ENCODE data around the gene PRAF2. TPM values are rescaled to one million over a fixed set of nuclear protein-coding genes. Genes with fewer than 3 reads are reported as not detected.

The PRAF2 gene
- total and polyA plus RNA-seq, 5 experiments from 2014 or later, result 22.9 to 52.9 (median 39.0) TPM

- peak overlapping the region in 6 of 10 donors; percentile 23 to 83 (median 54) for H3K4me3 Mint-ChIP-seq
- H3K27ac Mint-ChIP-seq, result peak overlapping the region in 4 of 10 donors; percentile 65 to 91 (median 78)
- peaks cover 9 to 23% (median 18%) of the 10 kb centered on the region in 4 donors for H3K4me1 Mint-ChIP-seq
- POLR2A ChIA-PET, result interaction anchor here (1.0 kb wide), 1 partner anchor 16 kb away, joined by 3 read pairs; no protein-coding TSS in a partner anchor
- H3K27me3 Mint-ChIP-seq, result no peaks in the 10 kb centered on the region
- H3K36me3 Mint-ChIP-seq, result peaks cover 0 to 14% (median 0%) of the 10 kb centered on the region in 3 donors
- no peak for DNase-seq
- H3K9me3 Mint-ChIP-seq, result no peaks in the 10 kb centered on the region
- ATAC-seq, result no peak
These were observed 1.7 kb downstream of the PRAF2 start for GRCh38 chrX:49071877-49072711.

GRCh38 chrX:49070988-49071387, 2.8 kb downstream of the PRAF2 start:
- peaks cover 9 to 23% (median 18%) of the 10 kb centered on the region in 4 donors for H3K4me1 Mint-ChIP-seq
- H3K4me3 Mint-ChIP-seq, result peak overlapping the region in 2 of 10 donors; percentile 11 to 20
- ATAC-seq (no peak), DNase-seq (no peak)
- POLR2A ChIA-PET, result interaction anchor here (0.5 kb wide), 1 partner anchor 9 kb away, joined by 4 read pairs; no protein-coding TSS in a partner anchor
- no peaks in the 10 kb centered on the region for H3K27me3 Mint-ChIP-seq
- peak overlapping the region in 6 of 10 donors; percentile 26 to 60 (median 52) for H3K27ac Mint-ChIP-seq
- no peaks in the 10 kb centered on the region for H3K9me3 Mint-ChIP-seq
- H3K36me3 Mint-ChIP-seq, result peaks cover 0 to 13% (median 0%) of the 10 kb centered on the region in 3 donors

DNA sequence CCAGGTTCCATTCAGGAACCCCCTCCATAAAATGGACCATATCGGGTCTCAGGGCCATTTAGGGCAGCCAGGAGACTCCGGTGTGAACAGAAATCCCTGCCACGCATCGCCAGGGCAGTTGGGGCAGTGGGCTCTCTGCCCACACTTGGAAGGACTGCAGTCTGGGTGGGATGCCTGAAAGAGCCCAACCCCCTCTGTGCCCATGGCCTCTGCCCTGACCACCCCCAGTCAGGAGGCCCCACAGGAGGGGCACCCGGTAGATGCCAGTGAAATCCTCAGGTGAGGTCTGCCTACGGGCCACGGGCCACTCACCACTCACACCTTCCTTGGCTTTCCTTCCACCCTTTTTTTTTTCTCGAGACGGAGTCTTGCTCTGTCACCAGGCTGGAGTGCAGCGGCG, 4.8 kb downstream of the PRAF2 start:
- Mint-ChIP-seq H3K4me1 (peaks cover 9 to 20% (median 15%) of the 10 kb centered on the region in 4 donors), H3K4me3 (no peak overlapping the region), H3K27me3 (no peaks in the 10 kb centered on the region), H3K27ac (peak overlapping the region in 3 of 10 donors; percentile 22 to 63 (median 59)), H3K9me3 (peaks cover 0 to 2% (median 0%) of the 10 kb centered on the region in 9 donors), H3K36me3 (peaks cover 0 to 10% (median 0%) of the 10 kb centered on the region in 3 donors)
- POLR2A ChIA-PET, result interaction anchor here (1.0 kb wide), 1 partner anchor 9 kb away, joined by 3 read pairs; no protein-coding TSS in a partner anchor
- ATAC-seq, result no peak
- DNase-seq, result no peak

DNA sequence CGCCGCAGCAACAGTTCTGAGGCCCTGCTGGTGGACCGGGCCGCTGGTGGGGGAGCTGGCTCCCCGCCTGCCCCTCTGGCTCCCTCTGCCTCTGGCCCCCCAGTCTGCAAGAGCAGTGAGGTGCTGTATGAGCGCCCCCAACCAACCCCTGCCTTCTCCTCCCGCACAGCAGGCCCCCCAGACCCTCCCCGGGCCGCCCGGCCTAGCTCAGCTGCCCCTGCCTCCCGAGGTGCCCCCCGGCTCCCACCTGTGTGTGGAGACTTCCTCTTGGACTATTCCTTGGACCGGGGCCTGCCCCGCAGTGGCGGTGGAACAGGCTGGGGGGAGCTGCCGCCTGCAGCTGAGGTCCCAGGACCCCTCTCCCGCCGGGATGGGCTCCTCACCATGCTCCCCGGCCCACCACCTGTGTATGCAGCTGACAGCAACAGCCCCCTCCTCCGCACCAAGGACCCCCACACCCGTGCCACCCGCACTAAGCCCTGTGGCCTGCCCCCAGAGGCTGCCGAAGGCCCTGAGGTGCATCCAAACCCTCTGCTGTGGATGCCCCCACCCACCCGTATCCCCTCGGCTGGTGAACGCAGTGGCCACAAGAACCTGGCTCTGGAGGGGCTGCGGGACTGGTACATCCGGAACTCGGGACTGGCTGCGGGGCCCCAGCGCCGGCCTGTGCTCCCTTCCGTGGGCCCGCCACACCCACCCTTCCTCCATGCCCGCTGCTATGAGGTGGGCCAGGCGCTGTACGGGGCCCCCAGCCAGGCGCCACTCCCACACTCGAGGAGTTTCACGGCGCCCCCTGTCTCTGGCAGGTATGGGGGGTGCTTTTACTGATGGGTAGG, 6.3 kb downstream of the PRAF2 start:
- peaks cover 0 to 13% (median 0%) of the 10 kb centered on the region in 3 donors for H3K36me3 Mint-ChIP-seq
- peaks cover 0 to 8% (median 4%) of the 10 kb centered on the region in 4 donors for H3K4me1 Mint-ChIP-seq
- no peaks in the 10 kb centered on the region for H3K27me3 Mint-ChIP-seq
- peaks cover 0 to 2% (median 0%) of the 10 kb centered on the region in 9 donors for H3K9me3 Mint-ChIP-seq
- no peak overlapping the region for H3K4me3 Mint-ChIP-seq
- no peak for DNase-seq
- ATAC-seq, result no peak
- POLR2A ChIA-PET, result no interaction called here
- H3K27ac Mint-ChIP-seq, result peak overlapping the region in 1 of 10 donors; percentile 65

DNA sequence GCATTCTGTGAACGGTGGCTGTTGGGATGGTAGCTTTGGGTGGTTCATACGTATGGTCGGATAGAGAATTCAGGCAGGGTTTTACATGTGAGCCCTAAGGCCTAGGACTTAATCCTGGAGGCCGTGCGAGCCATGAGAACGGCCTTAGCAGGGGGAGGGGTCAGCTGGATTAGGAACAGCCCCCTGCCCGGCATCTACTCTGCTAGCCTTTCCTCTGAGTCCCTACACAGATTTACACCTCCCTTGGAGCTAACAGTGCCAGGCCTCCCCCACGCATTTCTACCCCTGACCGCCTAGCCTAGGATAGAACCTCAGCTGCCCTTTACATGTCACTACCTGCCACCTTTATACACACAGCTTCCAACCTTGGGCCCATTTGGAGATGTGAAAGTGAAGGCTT, 7.1 kb downstream of the PRAF2 start:
- no peak overlapping the region for H3K4me3 Mint-ChIP-seq
- no peaks in the 10 kb centered on the region for H3K27me3 Mint-ChIP-seq
- POLR2A ChIA-PET, result no interaction called here

GRCh38 chrX:49066278-49066677, 7.5 kb downstream of the PRAF2 start:
- Mint-ChIP-seq H3K36me3 (peaks cover 0 to 15% (median 0%) of the 10 kb centered on the region in 3 donors), H3K27ac (peak overlapping the region in 2 of 10 donors; percentile 31 to 59), H3K27me3 (no peaks in the 10 kb centered on the region), H3K9me3 (peaks cover 0 to 2% (median 0%) of the 10 kb centered on the region in 9 donors), H3K4me3 (no peak overlapping the region), H3K4me1 (peaks cover 0 to 5% (median 1%) of the 10 kb centered on the region in 4 donors)
- DNase-seq (no peak), ATAC-seq (no peak)
- POLR2A ChIA-PET, result interaction anchor here (1.0 kb wide), 1 partner anchor 20 kb away, joined by 3 read pairs; no protein-coding TSS in a partner anchor

More for the DNA sequence above, 7.1 kb downstream of the PRAF2 start:
- Mint-ChIP-seq H3K9me3 (peaks cover 0 to 2% (median 0%) of the 10 kb centered on the region in 9 donors), H3K4me1 (peaks cover 0 to 5% (median 1%) of the 10 kb centered on the region in 4 donors), H3K36me3 (peaks cover 0 to 17% (median 0%) of the 10 kb centered on the region in 3 donors), H3K27ac (no peak overlapping the region)
- no peak for DNase-seq
- ATAC-seq, result no peak

GRCh38 chrX:49064735-49065134, 9.1 kb downstream of the PRAF2 start:
- no peaks in the 10 kb centered on the region for H3K4me1 Mint-ChIP-seq
- H3K4me3 Mint-ChIP-seq, result no peak overlapping the region
- H3K9me3 Mint-ChIP-seq, result peaks cover 0 to 2% (median 0%) of the 10 kb centered on the region in 9 donors
- no peak for DNase-seq
- ATAC-seq, result no peak
- no peaks in the 10 kb centered on the region for H3K27me3 Mint-ChIP-seq
- POLR2A ChIA-PET, result no interaction called here
- H3K27ac Mint-ChIP-seq, result no peak overlapping the region
- H3K36me3 Mint-ChIP-seq, result peaks cover 0 to 15% (median 0%) of the 10 kb centered on the region in 3 donors

DNA sequence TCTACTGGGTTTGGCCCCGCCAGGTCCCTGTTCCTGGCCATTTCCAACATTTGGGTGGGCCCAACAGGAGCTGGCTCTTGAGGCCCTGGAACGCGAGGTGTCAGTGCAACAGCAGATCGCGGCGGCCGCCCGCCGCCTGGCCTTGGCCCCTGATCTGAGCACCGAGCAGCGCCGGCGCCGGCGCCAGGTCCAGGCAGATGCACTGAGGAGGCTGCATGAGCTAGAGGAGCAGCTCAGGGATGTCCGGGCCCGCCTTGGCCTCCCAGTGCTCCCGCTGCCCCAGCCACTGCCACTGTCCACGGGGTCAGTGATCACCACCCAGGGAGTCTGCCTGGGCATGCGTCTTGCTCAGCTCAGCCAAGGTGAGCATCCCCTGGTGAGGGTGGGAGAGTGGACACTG, 9.5 kb downstream of the PRAF2 start:
- H3K36me3 Mint-ChIP-seq, result peaks cover 0 to 15% (median 0%) of the 10 kb centered on the region in 3 donors
- peaks cover 0 to 2% (median 0%) of the 10 kb centered on the region in 9 donors for H3K9me3 Mint-ChIP-seq
- no peaks in the 10 kb centered on the region for H3K27me3 Mint-ChIP-seq
- H3K4me3 Mint-ChIP-seq, result no peak overlapping the region
- ATAC-seq (no peak), DNase-seq (no peak)
- POLR2A ChIA-PET, result interaction anchor here (1.1 kb wide), 1 partner anchor 106 kb away, joined by 3 read pairs; no protein-coding TSS in a partner anchor
- no peak overlapping the region for H3K27ac Mint-ChIP-seq
- no peaks in the 10 kb centered on the region for H3K4me1 Mint-ChIP-seq

DNA sequence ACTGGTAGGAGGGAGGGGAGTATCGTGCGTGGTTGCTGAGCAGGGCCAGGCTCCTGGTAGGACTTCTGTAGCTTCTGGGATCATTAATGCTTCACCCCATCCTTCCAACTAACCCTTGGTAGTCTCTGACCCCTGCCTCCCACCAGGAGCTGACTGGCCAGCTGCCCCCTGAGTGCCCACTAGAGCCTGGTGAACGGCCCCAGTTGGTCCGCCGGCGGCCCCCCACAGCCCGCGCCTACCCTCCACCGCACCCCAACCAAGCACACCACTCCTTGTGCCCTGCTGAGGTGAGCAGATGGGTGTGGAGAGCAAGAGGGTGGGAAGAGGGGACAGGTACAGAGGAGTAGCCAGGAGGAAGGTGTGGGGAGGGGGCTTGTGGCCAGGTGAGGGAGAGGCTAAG, 10.1 kb downstream of the PRAF2 start:
- peaks cover 0 to 13% (median 0%) of the 10 kb centered on the region in 3 donors for H3K36me3 Mint-ChIP-seq
- DNase-seq (no peak), ATAC-seq (no peak)
- no peaks in the 10 kb centered on the region for H3K4me1 Mint-ChIP-seq
- POLR2A ChIA-PET, result interaction anchor here (1.1 kb wide), 1 partner anchor 105 kb away, joined by 3 read pairs; no protein-coding TSS in a partner anchor
- no peak overlapping the region for H3K27ac Mint-ChIP-seq
- no peak overlapping the region for H3K4me3 Mint-ChIP-seq
- H3K9me3 Mint-ChIP-seq, result peaks cover 0 to 2% (median 0%) of the 10 kb centered on the region in 9 donors
- H3K27me3 Mint-ChIP-seq, result no peaks in the 10 kb centered on the region

- Mint-ChIP-seq H3K4me1 (peaks cover 0 to 7% (median 0%) of the 10 kb centered on the region in 4 donors), H3K27ac (peak overlapping the region in 2 of 10 donors; percentile 33 to 71), H3K27me3 (no peaks in the 10 kb centered on the region), H3K36me3 (peaks cover 0 to 13% (median 0%) of the 10 kb centered on the region in 3 donors), H3K4me3 (no peak overlapping the region), H3K9me3 (peaks cover 0 to 2% (median 0%) of the 10 kb centered on the region in 9 donors)
- ATAC-seq (no peak), DNase-seq (no peak)
- POLR2A ChIA-PET, result no interaction called here
These were observed 11.9 kb downstream of the PRAF2 start for GRCh38 chrX:49061916-49062315.

DNA sequence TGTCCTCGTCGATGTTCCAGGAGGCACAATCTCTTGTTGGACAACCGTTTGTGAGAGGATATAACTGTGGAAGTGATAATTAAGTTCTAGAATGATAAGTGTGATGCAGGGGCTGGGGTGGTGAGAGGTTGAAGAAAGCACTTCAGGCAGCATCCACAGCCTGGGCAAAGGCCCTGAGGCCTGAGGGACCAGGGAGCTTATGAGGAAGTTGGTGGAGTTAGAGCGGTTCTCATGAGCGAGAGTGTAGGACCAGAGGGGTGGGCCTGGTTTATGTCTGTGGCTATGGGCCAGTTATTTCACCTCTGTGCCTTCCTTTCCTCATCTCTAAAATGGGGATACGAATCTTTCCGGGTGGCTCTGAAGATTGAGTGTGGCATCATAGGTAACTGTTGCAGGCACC, 12.3 kb downstream of the PRAF2 start:
- Mint-ChIP-seq H3K36me3 (peaks cover 0 to 13% (median 0%) of the 10 kb centered on the region in 3 donors), H3K9me3 (peaks cover 0 to 2% (median 0%) of the 10 kb centered on the region in 9 donors), H3K27ac (peak overlapping the region in 2 of 10 donors; percentile 37 to 71), H3K4me3 (no peak overlapping the region), H3K4me1 (peaks cover 0 to 11% (median 0%) of the 10 kb centered on the region in 4 donors), H3K27me3 (no peaks in the 10 kb centered on the region)
- DNase-seq (no peak), ATAC-seq (no peak)
- POLR2A ChIA-PET, result no interaction called here

GRCh38 chrX:49060914-49061313, 12.9 kb downstream of the PRAF2 start:
- H3K4me1 Mint-ChIP-seq, result peaks cover 0 to 13% (median 1%) of the 10 kb centered on the region in 4 donors
- DNase-seq (no peak), ATAC-seq (no peak)
- peak overlapping the region in 1 of 10 donors; percentile 41 for H3K27ac Mint-ChIP-seq
- POLR2A ChIA-PET, result no interaction called here
- H3K36me3 Mint-ChIP-seq, result peaks cover 0 to 10% (median 0%) of the 10 kb centered on the region in 3 donors
- no peak overlapping the region for H3K4me3 Mint-ChIP-seq
- H3K9me3 Mint-ChIP-seq, result peaks cover 0 to 2% (median 0%) of the 10 kb centered on the region in 9 donors
- H3K27me3 Mint-ChIP-seq, result no peaks in the 10 kb centered on the region
